Measurements from ENCODE around the gene MGMT.

Gene MGMT

GRCh38 chr10:129709627-129710509 lies 242.8 kb downstream of the MGMT start:
- Histone ChIP-seq H3K9me3 (replicated peaks; ENCODE audit: insufficient read depth, low read length) (no peaks in the 10 kb centered on the region), H3K79me2 (ENCODE audit: low read length) (no peaks in the 10 kb centered on the region), H3K27me3 (replicated peaks; ENCODE audit: insufficient read depth, low read length) (no peaks in the 10 kb centered on the region), H2AFZ (ENCODE audit: low read length) (no peak overlapping the region), H3F3A (ENCODE audit: insufficient read depth, low read length) (no peaks in the 10 kb centered on the region), H3K4me1 (ENCODE audit: low read length) (no peaks in the 10 kb centered on the region), H3K9ac (ENCODE audit: low read length) (no peak overlapping the region), H3K4me2 (ENCODE audit: low read depth, low read length) (no peak overlapping the region), H3K27ac (ENCODE audit: low read length) (no peak overlapping the region), H4K20me1 (ENCODE audit: insufficient read depth, low read length) (no peaks in the 10 kb centered on the region), H3K9me2 (replicated peaks; ENCODE audit: insufficient read depth, low read length) (no peaks in the 10 kb centered on the region), H3K36me3 (replicated peaks; ENCODE audit: insufficient read depth, low read length) (no peaks in the 10 kb centered on the region; the same call in 1 of the 2 replicates), H3K4me3 (ENCODE audit: low read length) (no peak overlapping the region)
- TF ChIP-seq EZH2phosphoT487 (IDR thresholded peaks at IDR 0.05; ENCODE audit: low read length) (no peak), EZH2 (optimal IDR thresholded peaks at IDR 0.05; ENCODE audit: low read depth, low read length) (no peak), CTCF (IDR thresholded peaks at IDR 0.05; ENCODE audit: low read length) (no peak)
- no peak for DNase-seq

- Histone ChIP-seq H3K4me2 (ENCODE audit: low read depth, low read length) (no peak overlapping the region), H3K4me1 (ENCODE audit: low read length) (no peaks in the 10 kb centered on the region), H3K36me3 (replicated peaks; ENCODE audit: insufficient read depth, low read length) (no peaks in the 10 kb centered on the region; the same call in 1 of the 2 replicates), H3K9ac (ENCODE audit: low read length) (no peak overlapping the region), H3K9me2 (replicated peaks; ENCODE audit: insufficient read depth, low read length) (no peaks in the 10 kb centered on the region), H3K79me2 (ENCODE audit: low read length) (no peaks in the 10 kb centered on the region), H3K27me3 (replicated peaks; ENCODE audit: insufficient read depth, low read length) (no peaks in the 10 kb centered on the region), H3K4me3 (ENCODE audit: low read length) (no peak overlapping the region), H3K9me3 (replicated peaks; ENCODE audit: insufficient read depth, low read length) (no peaks in the 10 kb centered on the region), H2AFZ (ENCODE audit: low read length) (no peak overlapping the region), H4K20me1 (ENCODE audit: insufficient read depth, low read length) (no peaks in the 10 kb centered on the region), H3K27ac (ENCODE audit: low read length) (no peak overlapping the region), H3F3A (ENCODE audit: insufficient read depth, low read length) (no peaks in the 10 kb centered on the region)
- TF ChIP-seq EZH2 (optimal IDR thresholded peaks at IDR 0.05; ENCODE audit: low read depth, low read length), result no peak
- TF ChIP-seq EZH2phosphoT487 (IDR thresholded peaks at IDR 0.05; ENCODE audit: low read length), result no peak
- TF ChIP-seq CTCF (IDR thresholded peaks at IDR 0.05; ENCODE audit: low read length), result no peak
- no peak for DNase-seq
Measured at GRCh38 chr10:129710510-129710847, 243.4 kb downstream of the MGMT start.

DNA sequence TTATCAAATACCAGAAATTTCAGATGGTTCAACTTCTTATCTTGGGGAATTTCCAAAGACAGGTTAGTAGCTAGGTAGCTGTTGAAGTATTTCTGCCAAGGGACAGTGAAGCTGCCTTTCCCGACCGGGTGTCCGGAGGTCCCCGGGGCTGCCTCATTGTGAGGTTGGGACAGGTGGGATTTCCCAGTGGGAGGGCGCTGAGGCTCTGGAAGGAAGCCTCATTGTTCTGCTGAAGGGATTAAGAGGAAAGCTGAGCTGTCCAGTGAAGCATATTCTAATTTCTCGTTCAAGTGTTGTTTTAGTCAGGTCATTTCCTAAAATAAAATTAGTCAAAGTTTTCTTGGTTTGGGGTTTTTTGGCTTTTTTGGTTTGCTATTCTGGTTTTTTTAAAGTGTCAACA lies 244.2 kb downstream of the MGMT start:
- Histone ChIP-seq H3K27ac (ENCODE audit: low read length) (no peak overlapping the region), H3K4me1 (ENCODE audit: low read length) (no peaks in the 10 kb centered on the region), H3K9ac (ENCODE audit: low read length) (no peak overlapping the region), H3K9me3 (replicated peaks; ENCODE audit: insufficient read depth, low read length) (no peaks in the 10 kb centered on the region), H3K27me3 (replicated peaks; ENCODE audit: insufficient read depth, low read length) (no peaks in the 10 kb centered on the region), H3K79me2 (ENCODE audit: low read length) (no peaks in the 10 kb centered on the region), H3K4me3 (ENCODE audit: low read length) (no peak overlapping the region), H2AFZ (ENCODE audit: low read length) (no peak overlapping the region), H4K20me1 (ENCODE audit: insufficient read depth, low read length) (no peaks in the 10 kb centered on the region), H3F3A (ENCODE audit: insufficient read depth, low read length) (no peaks in the 10 kb centered on the region), H3K9me2 (replicated peaks; ENCODE audit: insufficient read depth, low read length) (no peaks in the 10 kb centered on the region), H3K4me2 (ENCODE audit: low read depth, low read length) (no peak overlapping the region), H3K36me3 (replicated peaks; ENCODE audit: insufficient read depth, low read length) (no peaks in the 10 kb centered on the region; the same call in 1 of the 2 replicates)
- TF ChIP-seq CTCF (IDR thresholded peaks at IDR 0.05; ENCODE audit: low read length), result no peak
- no peak for TF ChIP-seq EZH2phosphoT487 (IDR thresholded peaks at IDR 0.05; ENCODE audit: low read length)
- no peak for TF ChIP-seq EZH2 (optimal IDR thresholded peaks at IDR 0.05; ENCODE audit: low read depth, low read length)
- DNase-seq, result no peak
